ENCODE results near the gene CCL11.

Gene CCL11

DNA sequence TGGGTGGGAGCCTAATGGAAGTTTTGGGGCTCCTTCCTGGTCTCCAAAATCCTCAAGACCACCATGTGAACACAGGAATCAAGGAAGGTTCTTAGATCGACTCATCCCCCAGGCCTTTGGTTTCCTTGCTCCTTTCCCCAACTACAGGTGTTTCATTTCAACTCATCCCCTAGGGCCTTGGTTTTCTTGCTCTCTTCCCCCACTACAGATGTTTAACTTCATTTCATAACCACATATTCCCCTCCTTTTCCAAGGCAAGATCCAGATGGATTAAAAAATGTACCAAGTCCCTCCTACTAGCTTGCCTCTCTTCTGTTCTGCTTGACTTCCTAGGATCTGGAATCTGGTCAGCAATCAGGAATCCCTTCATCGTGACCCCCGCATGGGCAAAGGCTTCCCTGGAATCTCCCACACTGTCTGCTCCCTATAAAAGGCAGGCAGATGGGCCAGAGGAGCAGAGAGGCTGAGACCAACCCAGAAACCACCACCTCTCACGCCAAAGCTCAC is at the start of gene CCL11:
Gene CCL11, plus strand, starts transcription at position 457 of the 507 bp plus-strand sequence. CDS start 67 bp downstream, outside the sequence.
- DNase-seq = no peak

DNA sequence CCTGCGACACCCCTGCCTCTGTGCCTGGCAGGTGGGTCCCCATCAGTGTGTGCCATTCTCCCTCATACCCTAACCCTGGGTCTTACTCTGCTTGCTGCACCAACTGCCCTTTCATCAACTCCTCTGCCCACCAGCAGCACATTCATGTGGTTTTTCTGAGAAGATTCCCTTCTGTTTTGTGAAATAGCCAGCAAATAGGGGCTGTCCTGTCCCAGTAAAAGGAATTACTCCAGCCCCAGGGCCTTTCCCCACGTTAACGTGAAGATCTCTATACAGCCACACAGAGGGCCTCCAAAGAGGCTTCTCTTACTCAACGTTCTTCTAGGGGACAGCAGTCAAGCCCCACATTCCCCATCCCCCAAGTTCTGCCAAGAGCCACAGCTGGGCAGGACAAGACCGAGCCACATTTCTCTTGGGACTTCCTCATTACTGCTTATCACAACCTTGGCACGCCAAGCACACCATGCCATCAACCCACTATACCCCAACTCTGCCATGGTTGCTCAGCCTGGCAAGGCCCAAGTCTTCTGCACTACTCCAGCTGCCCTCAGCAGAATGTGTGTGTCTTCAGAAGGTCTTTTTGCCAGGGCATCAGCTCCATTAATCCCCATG is 49.2 kb upstream of the CCL11 start:
- no peak for DNase-seq

GRCh38 chr17:34237458-34237857 is 48.1 kb upstream of the CCL11 start:
- no peak for DNase-seq

GRCh38 chr17:34241062-34241461 is 44.5 kb upstream of the CCL11 start:
- DNase-seq = no peak

GRCh38 chr17:34242587-34243363 is 42.8 kb upstream of the CCL11 start:
- no peak for DNase-seq

- DNase-seq = no peak
Observed at GRCh38 chr17:34243364-34244320, 41.9 kb upstream of the CCL11 start.

DNA sequence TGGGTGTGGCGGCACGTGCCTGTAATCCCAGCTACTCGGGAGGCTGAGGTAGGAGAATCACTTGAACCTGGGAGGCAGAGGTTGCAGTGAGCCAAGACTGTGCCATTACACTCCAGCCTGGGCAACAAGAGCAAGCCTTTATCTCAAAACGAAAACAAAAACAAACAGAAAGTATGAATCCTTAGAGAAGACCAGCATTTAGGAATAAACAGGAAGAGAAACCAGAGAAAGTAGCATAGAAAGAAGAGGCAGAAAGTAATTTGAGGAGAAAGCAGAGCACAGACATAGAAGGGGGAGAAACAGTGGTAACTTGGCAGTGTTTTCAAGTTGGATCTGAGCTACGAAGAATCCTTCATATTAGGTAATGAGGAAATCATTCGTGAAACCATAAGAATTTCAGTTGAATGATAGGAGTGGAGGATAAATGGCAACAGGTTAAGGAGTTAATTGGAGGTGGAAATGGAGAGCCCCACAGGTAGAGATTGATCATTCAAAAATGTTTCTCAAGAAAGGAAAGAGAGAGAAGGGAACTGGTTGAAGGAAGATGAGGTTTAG is 40.1 kb upstream of the CCL11 start:
- no peak for DNase-seq

DNA sequence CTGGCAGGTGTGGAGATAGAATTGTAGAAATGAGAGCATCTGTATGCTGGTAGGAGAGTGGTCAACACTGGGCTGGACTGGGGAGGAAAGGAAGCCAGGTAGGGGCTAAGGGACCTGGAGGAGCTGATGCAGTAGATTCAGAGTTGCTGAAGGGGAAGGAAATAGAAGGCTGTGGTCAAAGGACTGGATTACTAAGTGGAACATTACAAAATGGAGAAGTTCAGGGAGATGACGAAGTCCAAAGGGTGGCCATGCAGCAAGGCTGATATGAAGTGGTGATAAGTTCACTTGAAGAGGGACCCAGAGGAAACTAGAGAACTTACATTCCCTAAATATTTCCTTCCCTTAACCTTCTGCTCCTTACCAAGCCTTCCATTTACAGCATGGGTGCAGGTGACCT is 39.1 kb upstream of the CCL11 start:
- DNase-seq = no peak

DNA sequence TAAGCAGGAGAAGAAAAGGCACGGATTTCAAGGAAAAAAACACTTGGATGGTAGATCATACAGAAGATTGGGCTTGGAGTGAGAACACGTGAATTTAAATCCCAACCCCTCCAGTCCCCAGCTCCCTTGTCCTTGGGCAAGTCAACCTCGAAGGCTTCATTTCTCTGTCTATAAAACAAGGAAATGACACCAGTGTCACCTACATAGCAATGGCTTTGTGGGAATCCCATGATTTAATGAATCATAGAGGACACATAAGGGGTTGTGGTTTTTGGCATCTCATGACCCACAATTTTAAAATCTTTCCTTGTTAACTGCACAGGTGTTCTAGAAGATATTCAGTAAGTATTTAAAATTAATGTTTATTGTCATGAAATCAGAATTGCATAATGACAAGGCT is 38.7 kb upstream of the CCL11 start:
- DNase-seq = no peak

GRCh38 chr17:34248511-34249024 is 37.0 kb upstream of the CCL11 start:
- DNase-seq = no peak

- DNase-seq = no peak
Observed at GRCh38 chr17:34249061-34249460, 36.5 kb upstream of the CCL11 start.

- no peak for DNase-seq
Observed at GRCh38 chr17:34249478-34249877, 36.1 kb upstream of the CCL11 start.

DNA sequence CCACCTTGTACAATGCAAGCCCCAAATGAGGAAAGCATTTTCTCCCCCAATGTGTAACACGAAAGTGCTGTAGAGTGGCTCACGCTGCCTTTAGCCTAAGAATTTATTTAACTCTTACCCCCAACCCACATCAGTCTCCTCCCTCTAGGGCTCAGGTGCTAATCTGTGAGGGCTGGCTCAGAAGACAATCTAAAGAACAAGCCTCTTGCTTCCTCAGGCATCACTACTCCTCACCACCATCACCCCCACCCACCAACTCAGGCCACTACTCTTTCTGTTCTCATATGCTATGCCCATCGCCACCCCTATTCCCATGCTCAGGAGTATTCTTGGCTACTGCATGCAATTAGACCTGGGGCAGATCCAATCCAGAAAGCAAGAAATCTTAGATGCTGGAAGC is 34.4 kb upstream of the CCL11 start:
- no peak for DNase-seq

- no peak for DNase-seq
Observed at GRCh38 chr17:34252095-34252443, 33.5 kb upstream of the CCL11 start.

GRCh38 chr17:34252444-34253138 is 33.0 kb upstream of the CCL11 start:
- DNase-seq = no peak

- DNase-seq = no peak
Observed at GRCh38 chr17:34253139-34253525, 32.4 kb upstream of the CCL11 start.

- no peak for DNase-seq
Observed at GRCh38 chr17:34254146-34254545, 31.4 kb upstream of the CCL11 start.

- peak; percentile 3 for DNase-seq
Observed at GRCh38 chr17:34254651-34255380, 30.7 kb upstream of the CCL11 start, which contains the start of gene CCL2. Gene CCL2, plus strand, starts transcription at chr17:34255285. Its CDS starts 65 bp downstream, at chr17:34255350.

DNA sequence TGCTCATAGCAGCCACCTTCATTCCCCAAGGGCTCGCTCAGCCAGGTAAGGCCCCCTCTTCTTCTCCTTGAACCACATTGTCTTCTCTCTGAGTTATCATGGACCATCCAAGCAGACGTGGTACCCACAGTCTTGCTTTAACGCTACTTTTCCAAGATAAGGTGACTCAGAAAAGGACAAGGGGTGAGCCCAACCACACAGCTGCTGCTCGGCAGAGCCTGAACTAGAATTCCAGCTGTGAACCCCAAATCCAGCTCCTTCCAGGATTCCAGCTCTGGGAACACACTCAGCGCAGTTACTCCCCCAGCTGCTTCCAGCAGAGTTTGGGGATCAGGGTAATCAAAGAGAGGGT is 30.2 kb upstream of the CCL11 start:
- no peak for DNase-seq

GRCh38 chr17:34255841-34256240 is 29.7 kb upstream of the CCL11 start:
- DNase-seq = no peak

- no peak for DNase-seq
Observed at GRCh38 chr17:34257299-34257985, 28.1 kb upstream of the CCL11 start.

Data from NCI-H1092 treated with DMSO at 0.1 percent for 48 hours (cell line).